ENCODE measurements around the gene CRISPLD2. TPM values are rescaled to one million over a fixed set of nuclear protein-coding genes. Genes with fewer than 3 reads are reported as not detected.

Gene CRISPLD2
- total and polyA plus RNA-seq, 9 of the 15 experiments (the other 6 are each of a cell fraction or from before 2014, with no cell fraction given), result 0.03 to 0.24 (median 0.04) TPM; not detected in 4

GRCh38 chr16:84859681-84860080 is 39.9 kb downstream of the CRISPLD2 start:
- Histone ChIP-seq H3K4me1 (replicated peaks in 1 of 2; ENCODE audit: control insufficient read depth in 2 of 2, insufficient read depth in 2 of 2, low read length in 2 of 2) (no peaks in the 10 kb centered on the region; a peak in 1 of 5 replicates), H3K9ac (ENCODE audit: insufficient read depth in 1 of 2, low read depth in 2 of 2, low read length in 2 of 2) (no peak overlapping the region), H3K9me3 (replicated peaks; ENCODE audit: control insufficient read depth, insufficient read depth, low read depth, low read length) (no peaks in the 10 kb centered on the region), H4K20me1 (replicated peaks; ENCODE audit: control insufficient read depth, insufficient read depth, low read length) (0 out of 2 replicates have a peak, but pooled peaks cover 3% of the 10 kb centered on the region), H3K9me1 (ENCODE audit: control insufficient read depth, insufficient read depth, low read length) (no peaks in the 10 kb centered on the region), H3K27ac (ENCODE audit: extremely low read depth, low read depth, low read length) (no peak overlapping the region), H3K79me2 (ENCODE audit: control insufficient read depth, insufficient read depth, low read length) (no peaks in the 10 kb centered on the region), H2AFZ (ENCODE audit: low read depth, low read length) (no peak overlapping the region), H3K36me3 (ENCODE audit: control insufficient read depth, insufficient read depth, low read length) (no peaks in the 10 kb centered on the region), H3K4me2 (ENCODE audit: insufficient read depth, low read length) (no peak overlapping the region), H3K27me3 (ENCODE audit: control insufficient read depth in 2 of 2, insufficient read depth in 2 of 2, low read length in 2 of 2) (peaks cover 46 to 72% of the 10 kb centered on the region in 2 experiments), H3K4me3 (no peak overlapping the region)
- DNase-seq (ENCODE audit: extremely low read depth in 1 of 4, low spot score in 3 of 4) (no peak), ATAC-seq (no peak), FAIRE-seq (no peak)
- CTCF ChIA-PET (ENCODE audit: low intra/inter-chr PET ratio), result no interaction called here
- in situ Hi-C loops (cut with MboI), result no loop called here
- TF ChIP-seq ELF2 (CRISPR knock-in tag; IDR thresholded peaks at IDR 0.05) (no peak), REST (IDR thresholded peaks at IDR 0.05; ENCODE audit: borderline replicate concordance) (no peak), REST (CRISPR knock-in tag; IDR thresholded peaks at IDR 0.05; ENCODE audit: low read depth) (no peak), PRPF4 (IDR thresholded peaks at IDR 0.05; ENCODE audit: insufficient read depth, low read depth, low read length, poor library complexity, severe bottlenecking) (no peak), CBX1 (IDR thresholded peaks at IDR 0.05; ENCODE audit: low read depth) (no peak), ARHGAP35 (IDR thresholded peaks at IDR 0.05; ENCODE audit: partially characterized antibody) (no peak), ZBTB1 (CRISPR knock-in tag; IDR thresholded peaks at IDR 0.05; ENCODE audit: borderline replicate concordance, low read depth) (no peak), SRF (CRISPR knock-in tag; IDR thresholded peaks at IDR 0.05) (no peak), NONO (IDR thresholded peaks at IDR 0.05; ENCODE audit: low read depth in 2 of 2, low read length in 1 of 2) (no peak), CEBPB (tag; IDR thresholded peaks at IDR 0.05) (no peak), GATAD2B (IDR thresholded peaks at IDR 0.05; ENCODE audit: borderline replicate concordance) (no peak), XRCC3 (IDR thresholded peaks at IDR 0.05) (no peak), RAD21 (CRISPR knock-in tag; conservative IDR thresholded peaks at IDR 0.05 in 1 of 2, IDR thresholded peaks at IDR 0.05 in 1 of 2) (no peak), RBM14 (IDR thresholded peaks at IDR 0.05; ENCODE audit: borderline replicate concordance, insufficient read depth, low read depth, low read length) (no peak), RBFOX2 (IDR thresholded peaks at IDR 0.05; ENCODE audit: low read depth, low read length) (no peak)
- no TSS peak for BruUV-seq (replicated peaks)
- intact Hi-C loops (cut with micrococcal nuclease), result no loop called here
- POLR2A ChIA-PET, result interaction anchor here (2.3 kb wide), 1 partner anchor 14 kb away, joined by 6 read pairs; no protein-coding TSS in a partner anchor
- WGBS (ENCODE audit: insufficient coverage, low coverage, missing lambda C conversion rate), result 2% methylated on average over 2 of the region's 2 CpGs
